ENCODE data around the gene MBD5.

DNA sequence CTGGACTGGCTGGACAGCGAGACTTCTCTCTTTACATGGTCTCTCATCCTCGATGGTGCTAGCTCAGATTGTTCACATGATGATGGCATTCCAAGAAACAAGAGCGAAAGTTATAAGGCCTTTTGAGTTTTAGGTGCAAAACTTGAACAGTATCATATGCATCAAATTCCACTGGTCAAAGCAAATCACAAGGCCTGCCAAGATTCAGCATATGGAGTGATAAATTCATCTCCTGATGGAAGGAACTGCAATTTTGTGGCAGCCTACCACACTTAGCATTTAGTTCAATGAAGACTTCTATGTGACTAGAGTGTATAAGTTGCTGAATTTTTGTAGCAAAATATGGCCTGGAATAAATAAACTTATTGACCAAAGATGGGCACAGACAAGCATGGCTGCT lies 429.6 kb downstream of the MBD5 start:
- no peak for TF ChIP-seq POLR2A (IDR thresholded peaks at IDR 0.05)
- TF ChIP-seq, protein P1, sequence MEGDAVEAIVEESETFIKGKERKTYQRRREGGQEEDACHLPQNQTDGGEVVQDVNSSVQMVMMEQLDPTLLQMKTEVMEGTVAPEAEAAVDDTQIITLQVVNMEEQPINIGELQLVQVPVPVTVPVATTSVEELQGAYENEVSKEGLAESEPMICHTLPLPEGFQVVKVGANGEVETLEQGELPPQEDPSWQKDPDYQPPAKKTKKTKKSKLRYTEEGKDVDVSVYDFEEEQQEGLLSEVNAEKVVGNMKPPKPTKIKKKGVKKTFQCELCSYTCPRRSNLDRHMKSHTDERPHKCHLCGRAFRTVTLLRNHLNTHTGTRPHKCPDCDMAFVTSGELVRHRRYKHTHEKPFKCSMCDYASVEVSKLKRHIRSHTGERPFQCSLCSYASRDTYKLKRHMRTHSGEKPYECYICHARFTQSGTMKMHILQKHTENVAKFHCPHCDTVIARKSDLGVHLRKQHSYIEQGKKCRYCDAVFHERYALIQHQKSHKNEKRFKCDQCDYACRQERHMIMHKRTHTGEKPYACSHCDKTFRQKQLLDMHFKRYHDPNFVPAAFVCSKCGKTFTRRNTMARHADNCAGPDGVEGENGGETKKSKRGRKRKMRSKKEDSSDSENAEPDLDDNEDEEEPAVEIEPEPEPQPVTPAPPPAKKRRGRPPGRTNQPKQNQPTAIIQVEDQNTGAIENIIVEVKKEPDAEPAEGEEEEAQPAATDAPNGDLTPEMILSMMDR (IDR thresholded peaks at IDR 0.05): no peak

All from adrenal gland (tissue), 5 donors.